Iris pigment epithelial cell (primary cell): ENCODE measurements around the gene HDGFL3.

Experiments
- DNase-seq: peaks from one replicate; pipeline ENCODE4 v3.0.0-alpha.2; 2011; ENCODE audit warnings: low read depth

HDGFL3 gene

GRCh38 chr15:83123529-83123928 lies 84.1 kb downstream of the HDGFL3 start:
- no peak for DNase-seq

- DNase-seq: no peak
Observed at GRCh38 chr15:83119968-83120581, 87.5 kb downstream of the HDGFL3 start.

- no peak for DNase-seq
Observed at GRCh38 chr15:83118968-83119367, 88.7 kb downstream of the HDGFL3 start.

DNA sequence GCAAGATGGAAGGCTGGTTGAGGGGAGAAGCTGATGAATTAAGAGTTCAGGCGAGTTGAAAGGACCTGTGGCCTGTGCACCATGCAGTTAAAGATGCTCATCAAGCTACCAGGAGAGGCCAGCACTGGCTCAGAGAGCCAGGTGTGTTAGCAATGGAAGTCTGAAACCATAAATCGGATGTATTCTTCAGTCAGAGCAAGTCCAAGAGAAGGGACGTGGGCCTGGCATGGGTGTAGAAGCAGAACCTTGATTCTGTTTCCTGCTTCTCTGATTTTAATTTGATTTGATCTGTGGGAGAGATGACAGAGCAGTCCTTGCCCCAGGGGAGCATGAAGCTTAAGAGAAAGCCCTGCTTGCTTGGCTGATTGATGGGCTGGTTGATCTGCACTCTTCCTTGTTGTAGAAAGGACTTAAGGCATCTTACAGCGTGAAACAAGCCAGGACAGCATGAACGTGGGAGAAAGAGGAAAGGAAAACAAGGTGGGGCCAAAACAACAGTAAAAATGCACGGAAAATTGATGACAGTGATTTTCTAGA lies 89.3 kb downstream of the HDGFL3 start:
- DNase-seq: no peak

DNA sequence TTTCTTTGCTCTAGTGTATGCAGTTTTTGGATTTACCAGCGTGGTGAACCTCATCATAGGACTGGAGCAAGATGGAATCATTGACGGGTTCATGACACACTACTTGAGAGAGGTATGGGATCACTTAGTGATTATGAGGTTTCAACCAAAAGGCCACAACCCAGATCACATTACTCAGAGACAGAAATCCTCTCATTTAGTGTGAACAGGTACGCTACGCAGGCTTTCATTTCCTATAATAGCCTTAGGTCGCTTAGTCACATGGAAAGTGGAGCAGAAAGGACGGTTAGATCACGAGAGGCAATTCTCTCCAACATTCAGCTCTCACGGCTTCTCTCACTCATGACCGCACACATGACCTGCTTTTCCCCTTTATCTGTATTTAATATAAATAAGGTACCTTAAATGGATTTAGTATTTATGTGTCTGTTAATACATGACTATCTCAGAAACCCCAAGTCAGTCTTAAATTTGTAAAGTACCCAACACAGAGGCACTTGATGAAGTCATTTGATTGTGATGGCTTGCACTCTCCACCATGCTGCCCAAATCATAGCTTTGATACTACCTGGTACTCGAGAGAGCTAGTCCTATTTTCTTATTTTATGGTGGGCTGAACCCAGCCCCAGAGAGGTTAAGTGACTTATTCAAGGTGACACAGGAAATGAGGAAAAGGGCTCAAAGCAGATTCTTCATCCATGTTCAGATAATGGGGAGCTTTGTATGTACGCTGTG lies 91.6 kb downstream of the HDGFL3 start:
- no peak for DNase-seq

- DNase-seq: no peak
Observed at GRCh38 chr15:83115410-83115809, 92.2 kb downstream of the HDGFL3 start.

DNA sequence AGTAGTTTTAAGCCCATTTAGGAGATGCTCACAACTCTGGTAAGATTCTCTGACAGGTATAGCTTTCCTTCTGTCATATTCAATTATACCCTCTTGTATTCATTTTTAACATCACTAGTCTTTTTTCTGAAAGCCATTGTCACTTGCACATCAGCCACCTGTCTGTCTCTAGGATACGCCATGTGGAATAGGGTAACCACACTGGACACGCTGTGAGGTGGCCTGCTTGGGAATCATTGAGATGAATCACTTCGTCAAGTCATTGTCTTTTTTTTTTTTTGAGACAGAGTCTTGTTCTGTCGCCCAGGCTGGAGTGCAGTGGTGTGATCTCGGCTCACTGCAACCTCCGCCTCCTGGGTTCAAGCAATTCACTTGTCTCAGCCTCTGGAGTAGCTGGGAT lies 92.8 kb downstream of the HDGFL3 start:
- DNase-seq: no peak

- no peak for DNase-seq
Observed at GRCh38 chr15:83113881-83114674, 93.5 kb downstream of the HDGFL3 start.

GRCh38 chr15:83112956-83113299 lies 94.7 kb downstream of the HDGFL3 start:
- DNase-seq: no peak

- peak; percentile 88 for DNase-seq
Observed at GRCh38 chr15:83112233-83112955, 95.2 kb downstream of the HDGFL3 start.

DNA sequence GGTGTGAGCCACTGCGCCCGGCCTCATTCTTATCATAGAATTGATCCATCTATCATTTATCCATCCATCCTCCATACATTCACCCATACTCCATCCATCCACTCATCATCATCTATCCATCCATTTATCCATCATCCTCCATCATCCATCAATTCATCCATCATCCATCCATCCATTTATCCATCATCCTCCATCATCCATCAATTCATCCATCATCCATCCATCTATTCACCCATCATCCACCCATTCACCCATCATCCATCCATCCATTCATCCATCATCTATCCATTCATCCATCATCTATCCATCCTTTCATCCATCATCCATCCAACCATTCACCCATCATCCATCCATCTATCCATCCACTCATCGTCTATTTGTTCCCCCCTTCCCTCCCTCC lies 96.5 kb downstream of the HDGFL3 start:
- DNase-seq: no peak

DNA sequence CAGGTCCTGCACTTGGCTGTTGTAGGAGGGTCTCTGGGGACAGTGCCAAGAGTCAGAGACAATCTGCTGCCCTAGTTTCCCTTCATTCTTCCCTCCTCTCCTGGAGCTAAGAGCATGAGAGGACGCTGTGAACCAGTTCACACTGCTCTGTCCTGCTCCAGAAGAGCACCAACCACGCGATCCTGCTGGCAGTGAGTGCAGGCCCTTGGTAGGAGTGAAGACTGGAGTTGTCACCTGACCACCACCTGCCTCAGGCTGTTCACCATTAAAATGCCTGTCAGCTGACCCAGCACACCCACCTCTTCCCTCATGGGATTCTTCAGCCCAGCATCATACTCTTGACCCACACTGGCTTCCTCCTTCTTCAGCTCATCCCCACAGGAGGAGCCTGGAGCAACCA lies 97.2 kb downstream of the HDGFL3 start:
- no peak for DNase-seq

DNA sequence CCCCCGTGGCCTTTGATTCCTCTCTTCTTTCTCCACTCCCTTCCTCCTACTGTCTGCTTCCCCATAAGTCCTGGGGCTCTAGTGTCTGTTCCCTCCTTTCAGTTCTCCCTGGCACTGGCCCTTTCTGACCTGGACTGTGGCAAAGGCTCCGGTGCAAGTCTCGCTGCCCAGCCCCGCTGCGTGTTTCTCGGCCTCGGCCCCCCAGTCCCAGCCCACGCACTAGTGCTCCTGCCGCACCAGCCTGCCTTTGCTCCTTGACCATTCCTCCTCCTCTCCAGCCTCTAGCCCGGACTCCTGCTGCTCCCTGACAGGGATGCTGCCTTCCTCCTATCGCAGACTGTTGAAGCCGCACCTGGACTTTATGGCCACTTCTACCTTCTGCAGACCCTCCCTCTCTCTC lies 98.1 kb downstream of the HDGFL3 start:
- no peak for DNase-seq

DNA sequence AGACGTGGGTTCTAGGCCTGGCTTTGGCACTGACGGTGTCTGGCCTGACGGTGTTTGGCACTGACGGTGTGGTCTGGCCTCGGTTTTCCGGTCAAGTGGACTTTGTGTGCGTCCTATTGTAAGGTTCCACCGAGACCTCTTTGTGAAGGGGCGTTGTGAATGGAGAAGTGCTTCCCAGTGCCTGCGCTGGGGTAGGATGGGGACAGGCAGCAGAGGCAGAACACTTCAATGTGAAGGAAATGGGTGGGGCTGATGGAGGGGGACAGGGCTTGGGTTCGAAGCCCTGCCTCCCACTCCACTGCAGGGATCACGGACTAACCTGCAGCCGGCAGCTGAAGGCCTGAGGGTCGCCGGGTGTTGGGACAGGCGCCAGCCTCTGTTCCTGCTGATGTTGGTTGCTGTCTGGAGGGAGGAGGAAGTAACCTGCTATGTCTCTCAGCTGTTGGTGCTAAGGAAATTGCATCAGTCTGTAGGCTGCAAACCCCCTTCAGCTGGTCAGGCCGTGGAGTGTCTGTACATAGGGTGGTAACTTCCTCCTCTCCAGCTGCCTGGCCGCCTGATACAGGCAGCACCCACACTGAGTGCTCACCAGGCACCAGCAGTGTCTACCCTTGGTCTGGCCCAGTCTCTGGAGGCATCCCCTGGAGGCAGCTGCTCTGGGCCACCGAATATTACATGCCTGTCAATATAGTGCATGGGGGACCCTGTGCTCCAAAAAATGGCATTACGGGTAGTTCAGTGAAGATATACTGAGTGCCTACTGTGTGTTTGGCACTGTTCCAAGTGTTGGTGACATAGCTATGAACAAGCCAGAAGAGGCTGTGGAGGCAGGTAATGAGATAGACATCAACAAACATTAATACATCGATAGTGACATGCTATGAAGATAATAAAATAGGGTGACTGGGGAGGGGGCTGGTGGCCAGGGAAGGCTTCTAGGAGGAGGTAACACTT lies 99.1 kb downstream of the HDGFL3 start:
- peak; percentile 76 for DNase-seq

DNA sequence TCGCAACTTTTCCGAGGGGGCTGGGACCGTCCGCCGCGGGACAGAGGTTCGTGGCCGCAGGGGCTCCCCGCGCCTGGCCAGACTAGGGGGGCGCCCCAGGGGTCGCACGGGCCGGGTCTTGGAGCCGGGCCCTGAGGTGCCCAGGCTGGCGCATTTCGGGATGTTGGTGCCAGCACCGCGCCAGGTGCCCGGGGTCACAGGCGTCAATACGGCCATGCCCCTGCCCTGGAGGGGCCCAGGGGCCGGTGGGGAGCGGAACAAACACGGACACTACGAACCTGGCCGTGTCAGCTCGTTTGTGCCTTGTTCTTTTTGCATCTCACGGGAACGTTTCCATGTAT lies 99.8 kb downstream of the HDGFL3 start:
- no peak for DNase-seq

DNA sequence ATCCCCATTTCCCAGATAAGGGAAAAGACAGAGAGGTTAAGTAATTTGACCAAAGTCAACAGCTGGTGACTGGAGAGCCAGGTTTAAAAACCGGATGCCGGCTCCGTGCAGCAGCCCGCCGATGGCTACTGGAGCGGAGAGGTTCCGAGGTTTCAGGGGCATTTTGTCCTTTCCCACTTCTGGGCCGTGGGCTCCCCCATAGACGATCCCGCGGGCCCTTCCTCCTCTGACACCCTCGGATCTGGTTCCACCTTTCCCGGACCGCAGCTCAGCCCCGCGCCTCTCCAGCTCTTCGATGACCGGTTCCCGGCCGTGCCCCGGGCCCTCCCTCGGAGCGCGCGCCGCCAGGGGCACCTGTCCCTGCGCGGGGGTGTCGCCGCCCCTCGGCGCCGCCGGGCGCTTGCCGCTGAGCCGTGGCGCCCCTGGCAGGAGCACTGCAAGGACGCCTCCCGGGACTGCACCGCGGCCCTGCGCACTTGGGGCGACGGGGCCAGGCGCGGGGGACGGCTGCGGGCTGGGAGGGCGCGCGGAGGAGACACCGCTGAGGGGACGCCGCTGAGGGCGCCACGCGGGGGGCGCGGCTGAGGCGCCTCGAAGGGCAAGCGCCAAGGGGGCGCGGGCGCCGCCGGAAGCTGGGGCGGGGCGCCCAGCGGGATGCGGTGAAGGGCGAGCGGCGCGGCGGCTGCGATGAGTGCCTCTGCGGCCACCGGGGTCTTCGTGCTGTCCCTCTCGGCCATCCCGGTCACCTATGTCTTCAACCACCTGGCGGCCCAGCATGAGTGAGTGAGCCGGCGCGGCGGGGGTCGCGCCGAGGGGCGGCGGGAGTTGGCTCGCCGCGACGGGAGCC lies 100.4 kb downstream of the HDGFL3 start, which contains the start of gene TM6SF1:
TM6SF1 (plus strand) TSS at position 652 of the 847 bp plus-strand sequence; CDS start at position 688, 36 bp downstream.
- DNase-seq: no peak

DNA sequence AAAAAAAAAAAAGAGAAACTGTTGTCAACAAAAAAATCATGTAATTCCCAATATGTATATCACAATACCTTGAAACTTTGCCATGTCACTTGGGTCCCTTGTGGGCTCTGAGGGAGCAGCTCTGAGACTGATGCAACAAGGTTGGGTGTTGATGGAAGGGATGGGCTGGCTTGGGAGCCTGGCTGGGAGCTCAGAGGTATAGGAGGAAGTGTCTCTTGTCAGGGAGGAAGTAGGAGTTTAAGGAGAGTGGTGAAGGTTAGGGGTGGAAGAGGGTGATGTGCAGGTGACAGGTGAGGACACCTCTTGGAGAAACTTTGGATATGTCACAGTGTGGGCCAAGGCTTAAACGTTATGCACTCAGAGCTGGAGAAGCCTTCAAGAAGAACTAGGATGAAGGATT lies 102.2 kb downstream of the HDGFL3 start:
- DNase-seq: no peak

- DNase-seq: no peak
Observed at GRCh38 chr15:83104141-83104540, 103.5 kb downstream of the HDGFL3 start.

DNA sequence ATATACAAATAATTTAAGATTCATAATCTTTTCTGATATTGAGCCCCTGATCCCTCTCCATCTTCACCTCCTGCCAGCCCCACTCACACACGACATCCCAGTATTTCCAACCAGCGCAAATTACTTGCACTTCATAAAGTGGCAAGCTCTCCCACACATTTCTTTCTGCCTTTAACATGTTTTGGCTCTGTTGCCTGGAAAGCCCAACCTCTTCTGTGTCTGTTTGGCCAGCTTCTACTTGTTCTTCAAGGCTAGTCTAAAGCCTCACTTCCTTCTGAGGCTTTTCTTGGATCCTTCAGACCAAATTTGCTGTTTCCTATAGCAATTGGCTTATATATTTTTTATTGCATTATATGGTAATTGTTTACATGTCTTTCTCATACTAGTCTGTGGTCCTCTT lies 105.3 kb downstream of the HDGFL3 start:
- no peak for DNase-seq

- DNase-seq: no peak
Observed at GRCh38 chr15:83100097-83100646, 107.5 kb downstream of the HDGFL3 start.
